Putamen (tissue), 1 donor: ENCODE data around the gene HOXB3.

Experiments
- DNase-seq: peaks from one replicate; pipeline ENCODE4 v3.0.0-alpha.2; 2016; ENCODE audit warnings: low spot score

HOXB3 gene

DNA sequence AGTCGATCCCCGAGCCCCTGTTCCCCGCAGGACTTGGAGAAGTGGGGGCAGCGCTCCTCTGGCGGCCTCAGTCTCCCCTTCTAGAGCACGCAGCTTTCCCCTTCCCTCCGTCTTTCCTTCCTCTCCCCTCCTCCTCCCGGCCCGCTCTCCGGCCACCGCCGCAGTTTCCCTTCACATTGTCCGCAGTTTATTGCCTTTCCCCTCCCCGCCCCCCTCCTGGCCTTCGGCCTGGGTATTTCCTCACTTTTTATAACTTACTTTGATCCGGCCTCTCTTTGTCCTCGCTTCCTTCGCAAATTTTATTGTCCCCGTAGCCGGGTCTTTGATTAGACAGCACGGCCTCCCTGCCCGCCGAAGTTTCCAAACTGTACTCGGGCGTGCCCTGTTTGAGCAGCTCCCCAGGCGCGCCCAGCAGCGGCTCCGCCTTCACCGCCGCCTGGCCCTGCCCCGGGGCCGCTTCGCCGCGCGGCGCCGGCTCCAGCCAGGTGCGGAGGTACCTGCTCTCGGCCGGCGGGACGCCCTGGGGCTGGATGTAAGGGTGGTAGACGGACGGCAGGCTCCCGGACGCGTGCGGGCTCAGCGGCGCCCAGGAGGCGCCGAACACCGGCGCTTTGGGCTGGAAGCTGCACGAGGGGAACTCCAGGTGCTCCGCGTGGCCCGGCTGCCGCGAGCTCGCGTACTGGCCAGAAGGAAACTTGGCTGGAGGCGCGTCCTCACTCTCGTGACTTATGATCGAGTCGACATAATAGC is 35.6 kb upstream of the HOXB3 start:
- no peak for DNase-seq

DNA sequence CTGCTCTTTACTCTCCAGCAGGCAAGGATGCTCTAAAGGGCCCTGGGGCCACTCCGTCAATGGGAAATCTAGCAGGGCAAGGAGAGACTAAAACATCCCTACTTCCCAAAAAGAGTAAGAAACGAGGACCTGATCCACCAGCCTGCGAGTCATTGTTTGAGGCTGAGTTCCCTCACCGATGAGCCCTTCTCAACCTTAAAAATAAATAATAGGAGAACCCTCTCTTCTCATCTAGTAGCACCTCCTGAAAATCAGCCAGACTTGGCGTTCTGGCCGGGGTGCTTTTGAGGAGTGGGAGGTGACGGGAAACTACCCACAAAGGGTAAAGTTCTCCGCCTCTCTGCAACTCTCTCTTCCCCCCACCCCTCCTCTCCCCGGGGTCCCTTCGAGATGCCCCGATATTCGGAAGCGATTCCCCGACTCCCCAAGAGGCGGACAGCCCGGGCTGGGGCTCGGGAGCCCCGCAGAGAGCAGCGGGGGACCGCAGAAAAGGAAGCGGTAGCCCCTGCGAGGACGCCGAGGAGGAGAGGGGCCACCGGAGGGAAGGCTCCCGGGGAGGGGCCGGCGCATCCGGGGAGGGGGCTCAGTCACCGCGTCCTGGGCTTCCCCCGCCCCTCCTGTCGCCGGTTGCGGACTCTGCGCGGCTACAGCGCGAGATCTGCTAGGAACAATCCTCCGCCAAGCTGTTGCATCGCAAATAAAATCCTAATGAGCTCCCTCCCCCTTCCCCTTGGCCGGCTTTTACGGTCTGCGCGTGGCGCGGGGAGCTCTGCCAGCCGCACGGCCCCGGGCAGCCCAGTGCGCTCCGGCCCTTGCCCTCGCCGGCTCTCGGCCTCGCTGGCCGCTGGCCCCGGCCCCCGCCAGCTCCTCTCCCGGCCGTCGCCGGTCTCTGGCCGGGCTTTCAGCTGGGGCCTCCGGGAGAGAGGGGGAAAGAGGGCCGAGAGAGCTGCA is 34.8 kb upstream of the HOXB3 start:
- DNase-seq, result no peak

DNA sequence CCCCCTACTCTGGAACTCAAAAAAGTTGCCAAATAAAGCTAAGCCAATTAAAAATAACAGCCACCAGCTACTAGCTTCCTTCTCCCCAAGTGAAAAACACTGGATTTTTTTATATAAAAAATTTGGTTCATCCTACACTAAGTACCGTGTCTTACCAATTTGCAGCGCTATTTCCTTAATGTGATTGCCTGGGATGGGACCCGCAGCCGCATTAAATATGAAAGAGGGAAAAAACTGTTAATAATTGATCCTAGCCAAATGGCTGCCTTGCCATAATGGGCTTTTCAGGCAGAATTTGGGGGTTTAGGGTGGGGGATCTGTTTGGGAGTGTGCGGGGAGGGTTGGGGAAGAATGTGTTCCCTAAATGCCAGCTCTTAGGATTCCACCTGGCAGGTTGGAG is 34.1 kb upstream of the HOXB3 start:
- DNase-seq, result no peak

DNA sequence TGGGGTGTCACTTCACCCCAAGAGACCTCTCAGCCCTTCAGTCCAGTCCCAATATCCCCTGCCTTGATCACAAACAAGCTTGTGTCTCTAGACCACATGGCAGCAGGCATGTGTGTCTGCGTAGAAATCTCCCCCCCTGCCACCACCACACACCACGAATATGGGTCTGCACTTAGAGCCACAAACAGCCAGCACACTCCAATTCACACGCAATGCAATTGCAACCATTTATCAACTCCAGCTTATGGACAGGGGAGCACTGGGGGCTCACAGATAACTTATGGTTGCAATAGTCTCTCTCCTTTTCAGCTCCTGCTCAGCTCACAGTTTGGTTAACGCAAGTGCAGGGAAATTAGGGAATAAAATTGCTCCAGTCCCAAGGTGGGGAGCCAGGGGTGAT is 33.5 kb upstream of the HOXB3 start:
- DNase-seq, result no peak

DNA sequence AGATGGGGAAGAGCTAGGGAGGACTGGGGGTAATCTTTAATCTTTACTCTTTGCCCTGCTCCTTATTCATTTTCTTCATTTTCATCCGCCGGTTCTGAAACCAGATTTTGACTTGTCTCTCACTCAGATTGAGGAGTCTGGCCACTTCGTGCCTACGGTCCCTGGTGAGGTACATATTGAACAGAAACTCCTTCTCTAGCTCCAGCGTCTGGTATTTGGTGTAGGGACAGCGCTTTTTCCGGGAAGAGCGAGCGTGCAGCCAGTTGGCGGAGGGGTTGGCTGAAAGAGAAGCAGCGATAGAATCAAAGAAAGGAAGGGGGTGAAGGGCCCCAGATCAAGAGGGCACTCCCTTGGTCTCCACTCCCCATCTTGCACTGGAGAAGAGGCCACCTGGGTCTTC is 32.8 kb upstream of the HOXB3 start:
- no peak for DNase-seq

DNA sequence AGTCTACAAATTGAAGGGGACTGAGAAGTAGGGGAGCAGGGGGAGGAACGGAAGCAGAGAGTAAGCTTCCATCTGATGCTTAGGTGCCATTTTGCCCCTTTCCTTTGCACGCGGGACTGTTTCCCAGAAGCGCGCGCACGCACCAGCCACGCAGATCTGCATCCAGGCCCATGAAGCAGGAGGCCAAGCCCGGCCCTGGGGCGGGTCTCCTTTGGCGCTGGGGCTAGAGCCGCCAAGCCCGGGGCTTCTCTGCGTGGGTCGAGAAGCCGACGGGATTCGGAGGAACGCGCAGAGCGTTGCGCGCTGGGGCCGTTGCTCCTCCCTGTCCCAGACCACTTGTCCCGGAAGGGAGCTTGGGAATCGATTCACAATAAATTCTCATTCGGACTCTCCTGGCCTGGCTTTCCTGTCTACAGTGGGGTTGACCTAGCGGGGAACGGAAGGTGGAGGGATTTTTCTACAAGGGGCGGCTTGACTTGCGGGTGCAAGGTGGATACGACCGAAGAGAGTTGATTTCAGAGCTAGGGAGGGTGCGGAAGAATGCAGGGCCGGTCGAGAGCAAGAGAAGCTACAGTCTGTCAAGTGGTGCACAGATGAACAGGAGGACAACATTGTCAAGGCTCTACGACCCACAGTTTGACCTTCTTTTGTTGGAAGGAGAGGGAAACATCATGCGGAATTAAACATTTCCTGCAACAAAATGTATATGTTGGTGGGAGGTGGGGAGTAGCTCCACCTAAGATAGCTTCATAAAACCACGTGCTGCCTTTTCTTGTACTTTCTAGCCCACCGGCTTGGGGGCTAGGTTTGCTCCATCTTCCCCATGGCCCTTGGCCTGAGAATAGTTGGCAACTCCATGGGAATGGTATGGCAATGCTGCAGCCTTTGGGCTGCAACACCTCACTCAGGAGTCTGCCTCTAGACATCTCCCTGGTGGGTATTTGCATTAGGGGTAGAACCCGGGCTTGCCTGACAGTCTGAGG is 31.7 kb upstream of the HOXB3 start:
- DNase-seq, result no peak

DNA sequence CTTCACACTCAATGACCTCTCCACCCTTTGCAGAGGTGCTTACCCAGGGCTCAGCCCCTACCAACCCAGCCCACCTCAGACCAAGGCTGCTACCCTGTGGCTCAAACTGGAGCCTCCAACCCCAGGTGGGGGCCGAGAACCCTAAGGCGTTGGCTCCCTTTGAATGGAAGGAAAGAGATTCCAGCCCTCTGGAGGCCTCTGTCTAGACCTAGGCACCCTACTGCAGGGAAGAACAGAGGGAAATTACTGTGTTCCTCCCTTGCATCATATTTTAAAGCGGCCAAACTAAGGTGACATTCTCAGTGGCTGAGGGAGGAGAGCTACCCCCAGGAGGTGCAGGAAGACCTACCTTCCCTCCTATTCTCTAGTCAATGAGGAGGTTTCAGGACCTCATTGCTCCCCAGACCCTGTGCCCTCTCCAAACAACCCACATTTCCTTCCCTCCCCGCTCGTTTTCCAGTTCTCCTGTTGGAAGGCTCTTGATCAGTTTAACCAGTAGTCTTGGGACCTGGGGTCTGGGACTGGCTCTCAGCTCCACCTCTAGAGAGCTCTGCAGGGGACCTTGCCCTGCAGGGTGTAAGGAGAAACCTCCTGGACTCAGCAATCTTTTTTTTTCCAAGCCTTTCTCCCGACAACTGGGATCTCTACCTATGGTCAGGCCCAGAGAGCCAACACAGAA is 30.6 kb upstream of the HOXB3 start:
- DNase-seq, result no peak

DNA sequence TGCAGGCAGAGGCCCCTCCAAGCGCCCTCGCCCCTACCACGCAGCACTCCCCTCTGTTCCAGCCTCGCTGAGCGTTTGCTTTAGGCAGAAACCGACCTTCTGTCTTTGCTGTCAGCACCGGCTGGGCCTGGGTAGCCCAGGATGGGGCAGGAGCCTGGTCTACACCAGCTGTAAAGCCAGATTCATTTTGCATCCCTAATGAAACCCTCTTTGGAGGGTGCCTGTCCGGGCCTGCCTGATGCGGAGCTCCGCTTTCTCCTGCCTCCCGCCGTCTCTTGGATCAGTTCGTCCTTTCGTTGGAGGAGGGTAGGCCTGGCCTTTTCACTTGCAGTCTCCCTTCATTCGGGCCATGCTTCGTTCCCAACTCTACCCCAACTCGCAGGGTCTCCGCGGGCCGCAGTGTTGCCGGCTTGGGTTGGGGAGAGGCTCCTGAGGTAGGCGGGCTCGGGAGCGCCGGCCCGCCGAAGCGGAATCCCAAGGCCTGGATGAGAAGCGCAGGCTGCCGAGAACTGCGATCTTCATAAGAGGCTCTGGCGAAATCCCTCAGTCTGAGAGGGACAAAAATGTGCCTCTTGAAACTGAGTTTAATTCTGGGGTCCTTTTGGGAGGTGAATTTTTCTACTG is 29.9 kb upstream of the HOXB3 start:
- DNase-seq, result no peak

DNA sequence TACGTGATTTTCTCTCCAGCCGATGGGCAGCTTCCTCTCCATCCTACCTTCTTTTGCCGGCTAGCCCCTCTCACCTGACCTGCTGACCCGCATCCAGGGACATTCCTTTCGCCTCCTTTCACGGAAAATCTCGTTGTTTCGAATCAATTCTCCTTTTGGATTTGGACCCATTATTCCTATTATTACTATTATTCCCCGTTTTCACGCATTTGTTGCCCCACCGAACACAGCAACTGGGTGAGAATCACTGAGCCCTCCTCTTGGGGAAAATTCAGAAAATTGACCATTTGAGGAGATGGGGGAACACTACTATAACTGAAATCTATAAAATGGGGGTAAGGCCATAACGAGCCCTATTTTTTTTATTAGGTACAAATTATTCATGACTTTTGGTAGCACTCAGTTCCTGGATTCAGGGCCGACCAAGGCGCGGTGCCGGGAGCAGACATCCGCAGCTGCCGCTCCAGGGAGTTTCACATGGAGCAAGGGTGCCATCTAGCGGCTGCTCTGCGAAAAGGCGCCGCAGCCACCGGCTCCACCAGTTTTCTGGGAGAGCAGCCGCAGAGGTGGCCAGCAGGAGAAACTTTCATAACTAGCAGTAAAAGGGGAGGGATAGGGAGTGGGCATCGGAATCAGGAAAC is 28.3 kb upstream of the HOXB3 start:
- peak; percentile 67 for DNase-seq

DNA sequence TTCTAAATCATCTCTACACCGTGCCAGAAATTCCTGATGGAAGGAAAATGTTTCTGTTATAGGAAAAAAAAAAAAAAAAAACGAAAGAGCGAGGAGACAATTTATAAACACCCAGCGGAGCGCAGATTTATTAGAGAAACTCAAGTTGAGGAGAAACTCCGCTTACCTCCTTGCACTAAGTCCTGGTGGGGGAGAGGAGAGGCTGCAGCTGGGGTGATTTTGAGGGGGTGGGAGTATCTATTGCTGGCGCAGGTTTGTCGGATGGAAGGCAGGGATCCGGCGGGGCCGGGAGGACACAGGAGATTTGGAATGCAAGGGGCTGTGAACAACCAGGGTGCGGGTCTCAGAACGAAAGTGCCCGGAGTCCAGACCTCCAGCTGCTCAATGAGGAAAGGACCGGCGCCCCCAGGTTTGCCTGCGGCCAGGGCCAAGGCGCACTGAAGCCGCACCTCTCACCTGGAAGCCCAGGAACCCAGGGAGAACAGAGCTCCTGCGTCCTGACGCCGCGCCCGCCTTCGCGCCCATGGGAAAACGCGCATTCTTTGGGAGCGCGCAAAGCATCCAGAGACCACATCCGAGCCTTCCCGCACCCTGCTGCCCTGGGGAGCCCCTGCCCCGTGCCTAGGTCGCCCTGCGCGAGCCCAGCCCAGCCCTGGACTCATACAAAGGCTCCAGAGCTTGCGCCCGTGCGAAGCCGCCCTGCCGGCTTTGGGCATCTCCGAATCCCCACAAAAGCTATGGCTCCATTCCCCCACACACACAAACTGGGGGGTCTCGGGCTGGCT is 27.6 kb upstream of the HOXB3 start:
- DNase-seq, result no peak

DNA sequence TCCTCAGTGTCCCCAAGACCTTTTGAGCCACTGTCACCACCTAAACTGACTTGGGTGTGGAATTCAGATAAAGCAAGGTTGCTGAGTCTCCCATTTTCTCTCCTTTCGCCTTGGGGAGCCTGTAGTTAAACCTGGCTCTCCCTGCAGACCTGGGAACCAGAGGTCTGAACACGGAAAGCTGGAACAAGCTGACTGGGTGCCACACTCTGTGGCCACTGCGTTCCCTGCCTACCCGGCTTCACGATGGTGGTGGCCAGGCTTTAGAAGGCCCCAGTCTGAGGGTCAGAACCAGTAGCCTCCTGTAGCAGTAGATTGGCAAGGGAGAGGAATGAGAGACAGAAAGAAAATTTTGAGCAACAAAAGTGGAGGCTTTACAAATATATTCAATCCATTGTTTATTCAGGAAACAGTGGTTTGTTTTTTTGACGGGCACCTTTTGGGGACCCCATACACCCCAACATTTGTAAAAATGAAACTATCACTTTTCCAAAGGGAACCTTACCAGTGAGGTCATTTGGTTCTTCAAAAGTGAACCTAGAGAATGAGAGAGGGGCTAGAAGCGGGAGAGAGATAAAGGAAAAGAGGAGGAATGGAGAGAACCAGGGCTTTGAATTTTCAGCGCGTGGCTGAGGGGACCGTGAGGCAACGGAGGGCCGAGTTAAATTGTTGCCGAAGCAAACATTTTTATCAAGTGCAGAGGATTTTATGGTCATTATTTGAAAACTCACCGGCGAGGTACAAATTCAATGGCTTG is 26.9 kb upstream of the HOXB3 start:
- DNase-seq, result no peak

DNA sequence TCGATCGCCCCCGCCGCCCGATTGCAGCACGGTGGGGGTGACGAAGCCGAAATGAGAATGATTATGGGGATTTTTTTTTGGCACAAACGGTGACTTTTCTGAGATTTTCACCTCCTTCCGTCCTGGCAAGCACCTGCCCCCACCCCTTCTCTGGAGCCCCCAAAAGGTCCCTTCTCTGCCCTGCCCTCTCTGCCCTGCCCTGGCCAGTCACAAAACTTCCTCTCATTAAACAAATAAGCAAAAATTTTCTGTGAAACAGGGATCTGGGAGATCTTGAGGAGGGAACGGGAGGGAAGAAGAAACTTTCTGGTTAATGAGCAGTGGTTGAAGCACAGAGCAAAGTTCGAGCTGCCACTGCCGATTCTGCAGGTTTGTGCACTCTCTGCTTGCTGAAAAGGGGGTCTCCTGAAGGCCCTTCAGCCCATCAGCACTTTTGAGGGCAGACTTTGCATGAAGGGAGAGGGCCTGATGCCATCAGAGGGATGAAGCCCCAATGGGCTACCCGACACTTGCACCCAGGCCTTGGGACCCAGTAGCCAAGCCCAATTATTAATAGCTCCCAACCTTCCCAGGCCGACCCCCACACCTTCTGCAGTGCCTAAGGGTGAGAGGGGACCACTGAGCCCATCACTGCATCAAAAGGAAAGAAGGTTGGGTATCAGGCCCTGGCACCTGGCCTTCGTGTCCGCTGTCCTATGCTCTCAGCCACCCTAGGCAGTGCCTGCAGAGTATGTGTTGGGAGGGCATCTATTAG is 26.1 kb upstream of the HOXB3 start:
- no peak for DNase-seq

DNA sequence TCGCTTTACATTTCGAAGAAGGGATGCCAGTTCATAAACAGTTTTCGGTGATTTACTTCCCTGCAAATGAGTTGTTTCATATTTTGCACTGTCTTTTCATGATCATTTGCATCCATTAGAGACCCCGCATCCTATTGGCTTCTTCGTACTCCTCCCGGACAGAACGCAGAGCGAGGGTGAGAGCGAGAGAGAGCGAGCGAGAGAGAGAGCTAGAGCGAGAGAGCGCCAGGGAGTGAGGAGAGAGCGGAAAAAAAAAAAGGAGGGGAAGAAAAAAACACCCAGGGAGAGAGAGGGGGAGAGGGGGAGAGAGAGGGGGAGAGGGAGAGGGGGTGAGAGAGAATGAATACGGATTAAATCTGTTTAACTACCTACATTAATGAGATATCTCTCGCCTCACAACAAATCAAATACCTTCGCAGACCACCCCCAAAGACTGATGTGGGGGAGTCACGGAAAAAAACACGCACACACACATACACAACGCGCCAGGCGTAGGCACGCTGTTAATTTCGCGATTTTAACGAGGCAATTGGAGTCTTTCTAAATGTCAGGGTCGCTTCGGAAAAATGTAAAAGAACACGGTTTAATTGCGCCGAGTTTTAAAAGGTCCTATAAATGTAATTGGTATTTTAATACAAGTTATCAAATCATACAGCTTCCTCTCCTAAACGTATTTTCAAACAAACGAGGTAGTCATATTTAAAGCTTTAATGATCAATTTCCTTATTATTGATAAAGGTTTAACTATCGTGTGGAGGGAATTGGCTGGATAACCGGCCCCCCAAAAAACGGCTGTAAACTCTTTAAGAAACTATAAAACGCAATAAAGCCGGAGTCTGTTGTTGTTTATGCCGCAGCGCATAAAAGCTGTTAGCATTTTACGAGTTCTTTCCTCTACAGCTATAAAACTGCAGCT is 25.3 kb upstream of the HOXB3 start, which contains the start of gene HOXB8:
TSS of gene HOXB8 (minus strand) at position 246 of the 916 bp plus-strand sequence. CDS start 588 bp downstream, outside the sequence.
- no peak for DNase-seq

DNA sequence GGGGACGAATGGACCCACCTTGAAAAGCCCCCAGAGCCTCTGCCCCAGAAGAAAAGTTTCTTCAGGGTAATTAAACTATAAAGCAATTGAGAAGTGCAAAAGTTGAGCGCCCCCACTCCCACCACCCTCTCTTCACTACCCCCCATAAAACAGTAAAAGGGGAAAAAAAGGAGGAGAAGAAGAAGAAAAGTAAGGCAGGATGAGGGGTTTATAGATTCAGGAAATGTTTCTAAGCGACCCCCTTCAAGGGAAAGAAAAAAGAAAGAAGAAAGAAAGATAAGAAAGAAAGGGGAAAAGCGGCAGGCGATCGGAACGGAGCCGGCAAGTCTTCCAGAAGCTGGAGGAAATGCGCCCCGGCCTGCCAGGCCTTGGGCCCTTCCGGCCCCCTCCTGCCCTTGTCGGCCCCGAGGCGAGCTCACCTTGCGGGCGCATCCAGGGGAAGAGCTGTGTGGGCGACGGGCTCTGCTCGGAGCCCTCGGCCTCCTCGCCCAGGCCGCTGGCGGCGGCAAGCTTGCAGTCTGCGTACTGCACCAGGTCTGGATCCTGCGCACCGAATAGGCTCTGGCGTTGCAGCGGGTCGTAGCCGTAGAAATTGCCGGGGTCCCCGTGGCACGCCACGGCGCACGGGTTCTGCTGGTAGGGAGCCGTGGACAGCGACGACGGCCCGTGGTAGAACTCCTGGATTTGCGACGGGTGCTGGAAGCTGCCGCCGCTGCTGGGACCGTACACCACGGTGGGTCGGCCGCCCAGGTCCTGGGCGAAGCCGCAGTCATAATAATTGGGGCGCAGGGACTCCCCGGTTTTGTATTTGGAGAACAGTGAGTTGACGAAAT is 24.0 kb upstream of the HOXB3 start:
- DNase-seq, result no peak

DNA sequence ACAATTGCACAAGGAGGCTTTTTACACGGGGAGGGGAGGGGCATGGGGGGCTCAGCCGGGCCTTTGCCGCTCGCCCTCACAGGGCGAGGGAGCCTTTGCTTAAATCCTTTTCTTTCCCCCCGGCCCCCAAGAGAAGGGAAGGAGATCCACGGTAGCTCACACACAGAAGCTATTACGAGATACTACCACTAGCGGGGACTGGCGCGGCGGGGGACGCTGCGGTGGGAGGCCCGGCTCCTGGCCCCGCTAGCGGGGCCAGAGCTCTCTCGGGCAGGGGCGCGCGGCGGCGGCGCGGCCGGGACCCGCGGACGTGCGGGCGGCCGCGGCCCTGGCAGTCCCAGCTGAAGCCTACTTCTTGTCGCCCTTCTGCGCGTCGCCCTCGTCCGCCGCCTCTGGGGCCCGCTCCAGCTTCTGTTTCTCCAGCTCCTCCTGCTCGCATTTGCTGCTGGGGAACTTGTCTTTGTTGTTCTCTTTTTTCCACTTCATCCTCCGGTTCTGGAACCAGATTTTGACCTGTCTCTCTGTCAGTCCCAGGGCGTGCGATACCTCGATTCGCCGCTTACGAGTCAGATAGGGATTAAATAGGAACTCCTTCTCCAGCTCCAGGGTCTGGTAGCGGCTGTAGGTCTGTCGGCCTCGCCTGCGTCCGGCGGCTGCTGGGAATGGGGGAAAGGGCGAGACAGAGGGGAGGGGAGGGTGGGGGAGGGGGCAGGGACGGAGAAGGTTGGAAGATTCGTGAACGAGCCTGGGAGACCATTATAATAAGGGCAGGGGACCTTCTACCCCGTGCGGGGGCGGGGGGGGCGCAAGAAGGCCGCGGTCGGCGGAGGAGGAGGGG is 23.0 kb upstream of the HOXB3 start:
- DNase-seq, result no peak
